Measurements from ENCODE around the gene RERG. TPM values are rescaled to one million over a fixed set of nuclear protein-coding genes. Genes with fewer than 3 reads are reported as not detected.

RERG gene
- total and polyA plus RNA-seq, 2 of the 4 experiments (the other 2 are of a cell fraction) = not detected

DNA sequence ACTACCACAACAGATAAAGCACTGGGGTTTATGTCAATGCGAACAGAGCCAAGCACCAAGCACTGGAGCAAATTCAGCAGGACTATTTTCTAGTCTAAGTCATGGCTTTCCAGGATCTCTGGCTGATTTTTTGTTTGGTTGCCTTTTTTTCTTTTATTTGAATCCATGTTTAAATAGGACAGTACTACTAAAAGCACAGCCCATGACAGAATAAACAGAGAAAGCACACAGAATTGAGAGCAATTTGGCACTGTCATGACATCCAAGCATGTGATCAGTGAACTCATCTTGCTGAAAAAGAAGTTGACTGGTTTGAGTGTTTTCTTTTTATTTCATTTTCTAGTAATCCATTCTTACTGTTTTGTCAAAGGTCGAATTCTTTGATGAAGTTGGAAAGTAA, 23.1 kb upstream of the RERG start:
- no peaks in the 10 kb centered on the region for H3K9me3 ChIP-seq (ENCODE audit: control insufficient read depth, insufficient read depth, low read length)
- no peak overlapping the region for H3K14ac ChIP-seq (replicated peaks; ENCODE audit: low read depth, low read length)
- H2AK5ac ChIP-seq (ENCODE audit: low read depth, low read length) = no peak overlapping the region
- H2BK15ac ChIP-seq (ENCODE audit: low read depth, low read length) = no peak overlapping the region
- no peak overlapping the region for H2BK20ac ChIP-seq (ENCODE audit: low read depth, low read length)
- dilution Hi-C loops (cut with HindIII; ENCODE audit: low sequenced_read_pairs, unreplicated experiment) = no loop called here
- WGBS, 2 experiments (ENCODE audit: extremely low coverage in 2 of 2, insufficient read length in 1 of 2) = no CpG with 5 or more reads among the region's 2 CpGs
- POLR2A ChIA-PET (ENCODE audit: unreplicated experiment) = no interaction called here
- CTCF ChIA-PET = no interaction called here
- H3K4me1 ChIP-seq (ENCODE audit: control insufficient read depth, insufficient read depth, low read length) = no peaks in the 10 kb centered on the region
- H3K27ac ChIP-seq (ENCODE audit: insufficient read depth, low read length) = no peak overlapping the region
- no peak overlapping the region for H2AFZ ChIP-seq (replicated peaks; ENCODE audit: low read length, poor library complexity)
- in situ Hi-C loops (cut with MboI; ENCODE audit: low sequenced_read_pairs) = no loop called here
- no peak overlapping the region for H2AK9ac ChIP-seq (replicated peaks; ENCODE audit: low read depth, low read length, poor library complexity)
- H3K4me2 ChIP-seq (ENCODE audit: low read depth, low read length) = no peak overlapping the region
- H2BK5ac ChIP-seq (ENCODE audit: low read depth, low read length, poor library complexity, severe bottlenecking) = no peak overlapping the region
- no peak overlapping the region for H3K9ac ChIP-seq (ENCODE audit: low read depth, low read length)
- BruUV-seq (replicated peaks) = no TSS peak
- no peaks in the 10 kb centered on the region for H4K20me1 ChIP-seq (ENCODE audit: insufficient read depth, low read length)
- no peak overlapping the region for H3K56ac ChIP-seq (ENCODE audit: extremely low read depth, insufficient read depth, low read length)
- ATAC-seq (ENCODE audit: low read depth) (no peak), DNase-seq (no peak)
- no peak overlapping the region for H4K8ac ChIP-seq (ENCODE audit: low read depth in 2 of 2, low read length in 2 of 2)
- no peaks in the 10 kb centered on the region for H3K27me3 ChIP-seq (ENCODE audit: control insufficient read depth, insufficient read depth, low read length)
- H3K9me1 ChIP-seq (ENCODE audit: insufficient read depth, low read length) = no peaks in the 10 kb centered on the region
- no peaks in the 10 kb centered on the region for H3K79me1 ChIP-seq (ENCODE audit: low read depth in 1 of 2, low read length in 2 of 2)
- no peak overlapping the region for H3K4me3 ChIP-seq (ENCODE audit: insufficient read depth, low read depth, low read length)
- TF ChIP-seq ELK1 (IDR thresholded peaks at IDR 0.05; ENCODE audit: borderline replicate concordance, low read depth, low read length) = no peak
- TF ChIP-seq POLR2A (IDR thresholded peaks at IDR 0.05; ENCODE audit: low read depth, low read length) = no peak
- TF ChIP-seq, protein P1, sequence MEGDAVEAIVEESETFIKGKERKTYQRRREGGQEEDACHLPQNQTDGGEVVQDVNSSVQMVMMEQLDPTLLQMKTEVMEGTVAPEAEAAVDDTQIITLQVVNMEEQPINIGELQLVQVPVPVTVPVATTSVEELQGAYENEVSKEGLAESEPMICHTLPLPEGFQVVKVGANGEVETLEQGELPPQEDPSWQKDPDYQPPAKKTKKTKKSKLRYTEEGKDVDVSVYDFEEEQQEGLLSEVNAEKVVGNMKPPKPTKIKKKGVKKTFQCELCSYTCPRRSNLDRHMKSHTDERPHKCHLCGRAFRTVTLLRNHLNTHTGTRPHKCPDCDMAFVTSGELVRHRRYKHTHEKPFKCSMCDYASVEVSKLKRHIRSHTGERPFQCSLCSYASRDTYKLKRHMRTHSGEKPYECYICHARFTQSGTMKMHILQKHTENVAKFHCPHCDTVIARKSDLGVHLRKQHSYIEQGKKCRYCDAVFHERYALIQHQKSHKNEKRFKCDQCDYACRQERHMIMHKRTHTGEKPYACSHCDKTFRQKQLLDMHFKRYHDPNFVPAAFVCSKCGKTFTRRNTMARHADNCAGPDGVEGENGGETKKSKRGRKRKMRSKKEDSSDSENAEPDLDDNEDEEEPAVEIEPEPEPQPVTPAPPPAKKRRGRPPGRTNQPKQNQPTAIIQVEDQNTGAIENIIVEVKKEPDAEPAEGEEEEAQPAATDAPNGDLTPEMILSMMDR (conservative IDR thresholded peaks at IDR 0.05; ENCODE audit: low read depth, low read length) = no peak
- TF ChIP-seq NFE2L2 (IDR thresholded peaks at IDR 0.05; ENCODE audit: low read depth, low read length) = no peak
- TF ChIP-seq RAD21 (IDR thresholded peaks at IDR 0.05; ENCODE audit: low read length) = no peak
- no peak for TF ChIP-seq CEBPB (IDR thresholded peaks at IDR 0.05; ENCODE audit: low read depth, low read length)
- TF ChIP-seq CHD1 (IDR thresholded peaks at IDR 0.05; ENCODE audit: low read depth, low read length) = no peak
- TF ChIP-seq, protein P2, sequence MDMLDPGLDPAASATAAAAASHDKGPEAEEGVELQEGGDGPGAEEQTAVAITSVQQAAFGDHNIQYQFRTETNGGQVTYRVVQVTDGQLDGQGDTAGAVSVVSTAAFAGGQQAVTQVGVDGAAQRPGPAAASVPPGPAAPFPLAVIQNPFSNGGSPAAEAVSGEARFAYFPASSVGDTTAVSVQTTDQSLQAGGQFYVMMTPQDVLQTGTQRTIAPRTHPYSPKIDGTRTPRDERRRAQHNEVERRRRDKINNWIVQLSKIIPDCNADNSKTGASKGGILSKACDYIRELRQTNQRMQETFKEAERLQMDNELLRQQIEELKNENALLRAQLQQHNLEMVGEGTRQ (IDR thresholded peaks at IDR 0.05; ENCODE audit: low read depth, low read length) = no peak
- TF ChIP-seq RCOR1 (IDR thresholded peaks at IDR 0.05; ENCODE audit: insufficient replicate concordance, low read length) = no peak
- TF ChIP-seq RFX5 (IDR thresholded peaks at IDR 0.05; ENCODE audit: low read depth, low read length) = no peak
- no peak for TF ChIP-seq MXI1 (IDR thresholded peaks at IDR 0.05; ENCODE audit: borderline replicate concordance, low read depth, low read length)
- no peak for TF ChIP-seq BHLHE40 (IDR thresholded peaks at IDR 0.05; ENCODE audit: low read depth, low read length)
- no peak for TF ChIP-seq SMC3 (IDR thresholded peaks at IDR 0.05; ENCODE audit: low read depth, low read length)
- TF ChIP-seq MAZ (IDR thresholded peaks at IDR 0.05; ENCODE audit: borderline replicate concordance, low read depth, low read length) = no peak
- no peak for TF ChIP-seq FOS (IDR thresholded peaks at IDR 0.05; ENCODE audit: low read depth, low read length)
- no peak for TF ChIP-seq MAFK (IDR thresholded peaks at IDR 0.05; ENCODE audit: low read depth, low read length)
- no peak overlapping the region for H3K4ac ChIP-seq (ENCODE audit: low read depth, low read length)
- intact Hi-C loops (cut with micrococcal nuclease) = no loop called here
- no peak overlapping the region for H4K91ac ChIP-seq (ENCODE audit: insufficient read depth, low read depth, low read length)
- H4K5ac ChIP-seq (ENCODE audit: low read depth, low read length) = no peak overlapping the region
- H3K23ac ChIP-seq (ENCODE audit: low read depth, low read length) = no peak overlapping the region
- H3K18ac ChIP-seq (ENCODE audit: low read depth, low read length) = no peak overlapping the region
- H2BK120ac ChIP-seq (ENCODE audit: low read depth, low read length) = no peak overlapping the region
- H3K36me3 ChIP-seq (ENCODE audit: control insufficient read depth, insufficient read depth, low read length) = no peaks in the 10 kb centered on the region

All from IMR-90 (cell line).